PC-3 (cell line): ENCODE data around the gene SEC14L6.

ENCODE experiments used
- CTCF ChIP-seq: fragments of 300-600 bp; sonication (generic); conservative IDR thresholded peaks from 2 replicates; pipeline ENCODE4 v1.5.1; 2017; ENCODE audit warnings: antibody characterized with exemption, low read depth, mild to moderate bottlenecking, low read length
- EZH2phosphoT487 ChIP-seq: fragments of 300-600 bp; sonication (generic); IDR thresholded peaks from 2 replicates; pipeline ENCODE4 v1.6.1; 2018; ENCODE audit warnings: mild to moderate bottlenecking, antibody characterized with exemption, low read length, borderline replicate concordance

- TF ChIP-seq CTCF (no peak), EZH2phosphoT487 (no peak)
These were observed 25.0 kb downstream of the SEC14L6 start for GRCh38 chr22:30521368-30522156.
